Ramos (cell line): ENCODE data around the gene SRRD.
"Not testable (repeated sequence)": the region's sequence is repeated elsewhere in the genome, so short reads cannot be mapped to it uniquely, and the experiment has no call there.

Experiments used
- in situ Hi-C: fragments of 300-500 bp; cut with MboI; formaldehyde crosslinking; loops from one replicate; pipeline ENCODE4 v1.14.3; 2022; ENCODE audit warnings: low sequenced_read_pairs; ENCODE audit not compliant: unreplicated experiment

The SRRD gene

GRCh38 chr22:26514419-26515161 lies 30.9 kb downstream of the SRRD start:
- in situ Hi-C loops = no loop called here

GRCh38 chr22:26515931-26516330 lies 32.3 kb downstream of the SRRD start:
- in situ Hi-C loops = no loop called here

GRCh38 chr22:26516503-26516902 lies 32.8 kb downstream of the SRRD start:
- in situ Hi-C loops = no loop called here

- in situ Hi-C loops = no loop called here
Observed at GRCh38 chr22:26517429-26517828, 33.8 kb downstream of the SRRD start.

- in situ Hi-C loops = no loop called here
Observed at GRCh38 chr22:26522012-26522411, 38.3 kb downstream of the SRRD start.

- in situ Hi-C loops = no loop called here
Observed at GRCh38 chr22:26522592-26522991, 38.9 kb downstream of the SRRD start.

GRCh38 chr22:26524870-26525269 lies 41.2 kb downstream of the SRRD start:
- in situ Hi-C loops = no loop called here

- in situ Hi-C loops = no loop called here
Observed at GRCh38 chr22:26525946-26526564, 42.4 kb downstream of the SRRD start.

GRCh38 chr22:26527167-26527566 lies 43.5 kb downstream of the SRRD start:
- in situ Hi-C loops = no loop called here

- in situ Hi-C loops = no loop called here
Observed at GRCh38 chr22:26527574-26528465, 44.1 kb downstream of the SRRD start.

- in situ Hi-C loops = not testable (repeated sequence)
Observed at GRCh38 chr22:26528518-26528917, 44.8 kb downstream of the SRRD start.

- in situ Hi-C loops = no loop called here
Observed at GRCh38 chr22:26529345-26529744, 45.7 kb downstream of the SRRD start.

- in situ Hi-C loops = no loop called here
Observed at GRCh38 chr22:26534171-26534855, 50.6 kb downstream of the SRRD start.

- in situ Hi-C loops = no loop called here
Observed at GRCh38 chr22:26534874-26535602, 51.4 kb downstream of the SRRD start.

GRCh38 chr22:26535603-26535908 lies 51.9 kb downstream of the SRRD start:
- in situ Hi-C loops = no loop called here

GRCh38 chr22:26536056-26536761 lies 52.5 kb downstream of the SRRD start:
- in situ Hi-C loops = no loop called here

GRCh38 chr22:26536762-26537134 lies 53.1 kb downstream of the SRRD start:
- in situ Hi-C loops = no loop called here

GRCh38 chr22:26540119-26540518 lies 56.4 kb downstream of the SRRD start:
- in situ Hi-C loops = no loop called here

- in situ Hi-C loops = no loop called here
Observed at GRCh38 chr22:26541167-26541819, 57.6 kb downstream of the SRRD start.
